Esophagus mucosa (tissue), 1 donor: ENCODE measurements around the gene CDHR5. TPM values are rescaled to one million over a fixed set of nuclear protein-coding genes. Genes with fewer than 3 reads are reported as not detected.
"Not testable (repeated sequence)": the region's sequence is repeated elsewhere in the genome, so short reads cannot be mapped to it uniquely, and the experiment has no call there.

Source experiments
- ATAC-seq: fragments of 200-7000 bp; cut with Tn5 transposase; one replicate; pipeline ENCODE4 v1.9.1; 2020
- total RNA-seq: library from RNA; stranded (reverse); gene quantifications from one replicate; pipeline ENCODE4 v1.2.4, GENCODE V29; 2023
- donor health status: DM: yes; HTN: yes; CAD: no.

The CDHR5 gene
- total RNA-seq, 1 donor from 2014 or later = not detected

DNA sequence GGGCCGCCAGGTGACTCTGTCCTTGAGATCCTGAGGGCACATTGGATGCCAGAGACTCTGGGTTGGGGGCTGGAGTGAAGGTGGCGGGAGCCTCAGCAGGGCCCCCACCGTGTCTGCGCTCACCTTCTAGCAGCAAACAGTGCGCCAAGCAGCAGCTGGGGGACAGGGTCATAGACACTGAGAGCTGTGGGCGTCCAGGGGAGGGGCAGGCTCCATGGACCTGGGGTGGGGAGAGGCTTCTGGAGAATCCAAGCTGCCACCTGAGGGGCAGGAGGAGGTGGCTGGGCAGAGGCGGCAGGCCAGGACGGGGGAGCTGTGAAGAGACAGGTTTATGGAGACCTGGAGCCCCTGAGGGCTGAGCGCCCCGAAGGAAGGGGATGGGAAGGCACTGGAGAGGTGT, 40.5 kb downstream of the CDHR5 start:
- ATAC-seq = no peak

DNA sequence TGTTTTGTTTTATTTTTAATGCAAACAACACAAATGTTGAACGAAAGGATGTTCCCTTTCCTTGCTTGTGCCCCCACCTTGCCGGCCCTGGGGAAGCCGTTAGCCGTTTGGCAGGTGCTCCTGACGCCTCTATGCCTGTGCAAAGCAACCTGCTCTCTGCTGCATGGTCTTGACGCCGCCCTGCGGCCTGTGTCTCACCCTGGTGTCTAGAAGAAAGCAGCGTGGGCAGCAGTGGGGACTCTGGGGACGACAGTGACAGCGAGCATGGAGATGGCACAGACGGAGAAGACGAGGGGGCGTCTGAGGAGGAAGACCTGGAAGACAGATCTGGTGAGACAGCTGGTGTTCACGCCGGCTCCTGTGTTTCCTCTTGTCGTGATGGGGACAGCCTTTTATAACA, 43.0 kb downstream of the CDHR5 start:
- ATAC-seq = no peak

DNA sequence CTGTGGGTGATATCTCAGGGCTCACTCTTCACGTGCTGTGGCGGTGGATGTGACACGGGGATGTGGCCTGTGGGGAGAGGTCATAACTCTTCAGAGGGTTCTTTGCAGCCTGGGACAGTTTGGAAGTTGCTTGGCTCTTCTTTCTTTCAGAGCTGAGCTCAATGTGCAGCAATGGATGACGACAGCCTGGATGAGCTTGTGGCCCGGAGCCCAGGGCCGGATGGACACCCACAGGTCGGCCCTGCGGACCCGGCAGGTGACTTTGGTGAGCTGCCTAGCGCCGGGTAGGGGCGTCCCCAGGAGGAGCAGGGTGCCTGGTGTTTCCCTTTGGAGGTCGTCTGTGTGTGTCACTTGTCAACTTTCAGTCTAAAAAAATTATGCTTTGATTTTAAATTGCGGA, 43.4 kb downstream of the CDHR5 start:
- no peak for ATAC-seq

DNA sequence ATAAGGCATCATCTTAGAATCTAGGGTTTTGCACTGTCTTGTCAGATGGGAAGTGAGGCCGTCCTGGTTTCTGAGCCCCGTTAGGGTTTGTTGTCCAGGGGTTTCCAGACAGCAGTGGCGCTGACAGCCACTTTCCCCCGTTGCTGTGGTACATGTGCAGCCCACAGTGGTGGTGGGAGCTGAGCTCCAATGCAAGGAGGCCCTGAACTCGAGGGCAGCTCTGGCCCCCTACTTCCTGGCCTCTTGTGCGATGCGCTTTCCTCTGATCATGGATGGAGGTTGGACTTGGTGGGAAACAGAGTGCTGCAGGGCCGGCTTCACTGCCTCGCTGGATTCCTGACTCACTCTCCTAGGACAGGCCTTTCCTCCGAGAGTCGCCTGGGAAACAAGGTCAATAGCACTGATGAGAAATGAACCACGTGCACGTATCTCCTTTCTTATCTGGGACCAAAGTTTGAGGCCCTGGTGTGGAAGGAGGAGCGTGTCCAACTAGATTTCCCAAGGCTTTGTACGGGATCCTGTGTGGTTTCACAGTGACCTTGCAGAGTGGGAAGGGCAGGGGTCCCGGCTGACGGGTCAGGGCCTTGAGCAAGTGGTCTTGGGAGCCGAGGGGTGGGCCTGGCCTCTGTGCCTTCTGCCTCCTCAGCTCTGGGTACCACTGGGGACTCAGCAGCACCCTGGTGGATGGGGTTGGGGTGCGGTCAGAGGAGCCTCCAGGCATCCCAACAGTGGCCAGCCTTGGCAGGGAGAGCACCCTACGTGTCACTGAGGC, 44.7 kb downstream of the CDHR5 start:
- ATAC-seq = no peak

DNA sequence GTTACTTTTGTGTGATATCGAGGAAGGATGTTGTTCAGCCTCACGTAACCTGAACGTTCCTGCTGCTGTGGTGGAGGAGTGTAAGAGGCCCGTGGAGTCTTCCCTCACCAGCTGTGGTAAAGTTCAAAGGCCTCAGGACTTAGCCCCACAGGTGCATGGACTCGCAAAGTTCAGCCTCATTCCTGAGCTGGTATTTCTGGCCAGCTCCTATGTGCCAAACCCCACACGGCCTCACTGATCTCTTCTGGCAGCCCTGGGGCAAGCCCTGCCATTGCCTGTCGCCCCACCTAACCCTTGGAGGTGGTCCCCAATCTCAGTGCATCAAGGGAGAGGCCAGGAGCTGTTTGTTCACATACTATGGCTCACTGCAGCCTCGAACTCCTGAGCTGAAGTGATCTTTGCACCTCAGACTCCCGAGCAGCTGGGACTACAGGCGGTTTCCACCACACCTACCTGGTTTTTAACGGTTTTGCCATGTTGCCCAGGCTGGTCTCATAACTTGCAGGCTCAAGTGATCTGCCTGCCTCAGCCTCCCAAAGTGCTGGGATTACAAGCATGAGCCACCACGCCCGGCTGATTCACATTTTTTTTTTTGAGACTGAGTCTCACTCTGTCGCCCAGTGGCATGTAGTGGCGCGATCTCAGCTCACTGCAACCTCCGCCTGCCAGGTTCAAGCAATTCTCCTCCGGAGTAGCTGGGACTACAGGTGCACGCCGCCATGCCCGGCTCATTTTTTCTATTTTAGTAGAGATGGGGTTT, 46.3 kb downstream of the CDHR5 start:
- ATAC-seq = peak; percentile 26

DNA sequence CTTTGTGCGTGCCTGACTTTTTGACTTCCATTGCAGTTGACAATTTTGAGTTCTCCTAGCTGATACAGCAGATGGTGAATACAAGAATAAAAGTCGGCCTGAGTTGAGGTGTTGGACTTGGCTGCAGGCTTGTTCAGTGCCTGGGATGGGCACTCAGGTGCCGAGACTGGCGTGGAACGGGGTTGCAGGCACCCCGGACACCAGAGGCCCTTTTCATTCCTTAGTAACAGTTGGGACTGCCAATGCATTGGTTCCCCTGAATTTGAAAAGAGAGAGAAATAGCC, 47.2 kb downstream of the CDHR5 start:
- no peak for ATAC-seq

DNA sequence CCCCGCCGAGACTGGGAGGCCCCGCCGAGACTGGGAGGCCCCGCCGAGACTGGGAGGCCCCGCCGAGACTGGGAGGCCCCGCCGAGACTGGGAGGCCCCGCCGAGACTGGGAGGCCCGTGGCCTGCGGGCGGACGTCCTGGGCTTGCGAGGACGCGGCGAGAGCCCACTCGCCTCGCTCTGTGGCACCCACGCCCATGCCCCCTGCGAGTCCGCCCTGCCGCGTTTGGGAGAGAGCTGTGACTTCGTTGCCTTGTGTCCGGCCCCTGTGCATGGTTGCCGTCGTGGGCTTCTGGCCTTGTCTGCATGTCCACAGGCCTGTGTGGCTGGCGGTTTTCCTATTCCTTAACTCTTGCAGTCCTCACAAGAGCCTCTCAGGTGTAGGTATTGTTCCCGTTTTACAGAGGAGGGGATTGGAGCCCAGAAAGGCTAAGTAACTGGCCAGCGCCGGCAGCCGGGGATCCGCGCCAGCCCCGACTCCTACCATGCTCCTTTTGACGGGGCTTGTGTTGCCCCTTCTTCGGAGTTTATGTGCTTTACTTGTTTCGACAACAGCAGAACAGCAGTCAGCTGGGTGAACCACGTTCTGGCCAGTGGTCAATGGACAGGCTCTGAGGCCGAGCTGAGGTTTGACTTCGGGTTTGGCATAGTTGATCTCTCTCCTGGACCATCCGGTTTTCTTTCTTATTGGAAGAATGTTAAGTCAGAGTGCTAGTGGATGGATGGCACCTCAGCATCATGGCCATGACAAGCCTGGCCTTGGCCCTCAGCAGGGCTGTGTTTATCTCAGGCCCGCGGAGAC, 47.7 kb downstream of the CDHR5 start:
- no peak for ATAC-seq

DNA sequence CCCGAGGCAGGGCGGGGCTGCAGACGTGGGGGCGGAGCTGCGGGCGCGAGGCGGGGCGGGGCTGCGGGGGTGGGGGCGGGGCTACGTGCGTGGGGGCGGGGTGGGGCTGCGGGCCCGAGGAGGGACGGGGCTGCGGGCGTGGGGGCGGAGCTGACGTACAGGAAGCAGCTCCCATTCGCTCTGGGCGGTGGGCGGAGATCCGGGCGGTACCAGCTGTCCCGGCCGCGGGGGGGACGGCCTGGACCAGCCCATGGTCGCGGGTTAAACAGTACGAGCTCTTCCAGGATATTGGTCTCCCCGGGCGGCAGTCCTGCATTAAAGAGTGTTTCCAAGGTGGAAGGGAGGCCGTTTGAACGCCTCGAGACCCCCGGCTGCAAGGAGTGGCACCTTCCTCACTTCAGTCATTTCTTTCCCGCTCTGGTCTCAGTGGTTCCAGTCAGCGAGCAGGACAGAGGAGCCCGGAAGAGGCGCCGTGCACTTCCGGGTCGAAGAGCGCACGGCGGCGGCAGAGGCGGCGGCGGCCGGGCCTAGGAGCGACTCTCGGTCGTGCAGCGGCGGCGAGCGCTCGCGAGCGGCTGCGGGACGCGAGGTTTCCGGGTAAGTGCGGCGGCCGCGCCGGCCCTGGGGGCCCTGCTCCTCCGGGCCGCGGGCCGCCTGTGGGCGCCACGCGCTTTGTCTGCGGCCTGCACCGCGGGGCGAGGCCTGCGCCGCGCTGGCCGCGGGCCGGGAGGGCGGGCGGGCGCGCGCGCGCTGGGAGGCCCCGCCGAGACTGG, 48.6 kb downstream of the CDHR5 start, which contains the start of gene PHRF1:
TSS of gene PHRF1 (plus strand) at position 475 of the 773 bp plus-strand sequence. CDS start 5,043 bp downstream, outside the sequence.
- ATAC-seq = peak; percentile 87

DNA sequence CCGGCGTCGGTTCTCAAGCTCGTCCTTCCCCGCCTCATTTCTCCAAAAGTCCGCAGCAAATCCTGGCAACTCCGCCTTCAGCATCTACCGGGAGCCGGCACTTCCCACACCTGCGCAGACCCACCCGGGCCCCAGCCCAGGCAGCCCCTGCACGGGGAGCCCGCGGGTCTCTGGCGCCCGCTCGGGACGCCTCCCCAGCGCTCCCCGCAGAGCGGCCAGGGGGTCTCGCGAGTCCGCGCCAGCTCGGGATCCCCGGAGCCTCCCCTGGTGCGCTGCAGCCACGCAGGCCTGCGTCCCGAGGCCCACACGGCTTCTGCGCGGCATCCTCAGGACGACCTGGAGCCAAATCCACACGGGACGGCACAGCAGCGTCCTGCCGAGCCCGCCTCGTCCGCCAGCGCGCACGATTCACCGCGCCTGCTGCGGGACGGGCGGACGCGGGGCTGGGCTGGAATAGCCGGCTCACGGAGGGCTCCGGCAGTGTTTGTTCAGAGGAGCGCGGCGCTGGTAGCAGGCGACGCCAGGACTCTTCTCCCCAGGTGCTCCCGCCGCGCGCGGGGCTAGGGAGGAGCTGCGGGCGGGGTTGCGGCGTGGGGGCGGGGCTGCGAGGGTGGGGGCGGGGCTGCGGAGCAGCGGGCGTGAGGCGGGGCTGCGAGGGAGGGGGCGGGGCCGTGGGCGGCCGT, 49.3 kb downstream of the CDHR5 start:
- peak; percentile 3 for ATAC-seq

DNA sequence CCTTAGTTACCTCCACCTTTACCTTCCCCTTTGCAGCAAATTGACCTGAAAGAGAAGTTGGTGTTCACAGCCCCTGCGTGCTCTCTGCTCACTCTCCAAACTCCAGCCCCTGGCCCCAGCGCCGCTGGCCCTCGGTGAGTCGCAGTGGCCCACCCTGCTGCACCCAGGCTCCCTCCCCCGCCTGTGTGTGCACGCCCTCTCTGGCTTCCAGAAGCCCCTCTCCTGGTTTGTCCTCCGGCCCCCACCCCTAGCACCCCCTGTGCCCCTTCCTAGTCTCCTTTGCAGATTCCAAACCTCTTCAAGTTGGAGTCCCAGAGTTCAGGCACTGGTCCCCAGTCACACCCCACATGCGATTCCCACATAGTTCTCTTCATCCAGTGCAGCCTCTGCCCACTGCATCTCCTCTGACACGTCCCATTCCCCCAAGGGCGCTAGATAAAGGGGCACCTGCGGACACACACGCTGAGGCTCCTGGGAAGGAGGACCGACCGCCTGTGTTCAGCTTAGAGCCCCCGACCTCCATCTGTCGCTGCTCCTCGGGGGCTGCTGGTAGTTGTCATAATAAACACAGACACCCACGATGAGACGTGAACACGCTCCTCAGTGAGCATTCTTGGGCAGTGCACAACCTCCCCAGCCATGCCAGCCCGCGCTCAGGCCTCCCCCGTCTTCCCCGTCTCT, 50.0 kb downstream of the CDHR5 start:
- peak; percentile 0 for ATAC-seq

DNA sequence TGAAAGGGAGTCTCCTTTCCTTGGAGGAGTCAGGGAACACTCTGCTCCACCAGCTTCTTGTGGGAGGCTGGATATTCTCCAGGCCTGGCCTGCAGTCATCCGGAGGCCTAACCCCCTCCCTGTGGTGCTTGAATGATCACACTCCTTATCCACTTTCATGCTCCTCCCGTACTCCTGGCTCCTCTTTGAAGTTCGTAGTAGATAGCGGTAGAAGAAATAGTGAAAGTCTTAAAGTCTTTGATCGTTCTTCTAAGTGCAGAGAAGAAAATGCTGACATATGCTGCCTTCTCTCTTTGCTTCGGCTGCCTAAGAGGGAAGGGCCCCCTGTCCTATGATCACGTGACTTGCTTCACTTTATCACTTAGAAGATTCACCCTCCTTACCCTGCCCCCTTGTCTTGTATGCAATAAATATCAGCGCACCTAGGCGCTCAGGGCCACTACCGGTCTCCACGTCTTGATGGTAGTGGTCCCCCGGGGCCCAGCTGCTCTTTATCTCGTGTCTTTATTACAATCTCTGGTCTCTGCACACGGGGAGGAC, 50.7 kb downstream of the CDHR5 start:
- ATAC-seq = not testable (repeated sequence)

DNA sequence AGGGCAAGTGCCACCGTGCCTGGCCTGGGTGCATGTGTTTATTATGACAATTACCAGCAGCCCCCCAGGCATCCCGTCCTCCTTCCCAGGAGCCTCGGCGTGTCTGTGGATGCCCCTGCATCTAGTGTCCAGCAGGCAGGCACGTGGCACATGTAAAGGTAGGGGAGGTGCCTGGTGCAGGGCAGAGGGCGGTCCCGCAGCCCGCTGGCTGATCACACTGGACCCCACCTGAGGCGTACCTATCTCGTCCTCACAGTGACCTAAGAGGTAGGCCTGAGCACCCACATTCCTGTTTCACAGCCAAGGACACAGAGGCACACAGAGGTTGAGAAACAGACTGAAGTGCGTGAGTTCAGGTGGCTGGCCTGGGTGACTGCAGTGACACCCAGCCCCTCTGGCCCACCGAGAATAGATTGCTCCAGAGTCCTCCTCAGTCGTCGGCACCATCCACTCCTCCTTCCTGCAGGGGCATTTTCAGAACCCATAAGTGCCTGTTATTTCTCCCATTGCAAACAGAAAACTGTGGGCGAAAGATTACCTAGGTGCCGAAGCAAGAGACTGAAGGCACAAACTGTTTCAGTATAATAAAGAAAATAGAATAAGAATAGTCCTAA, 51.5 kb downstream of the CDHR5 start:
- no peak for ATAC-seq

DNA sequence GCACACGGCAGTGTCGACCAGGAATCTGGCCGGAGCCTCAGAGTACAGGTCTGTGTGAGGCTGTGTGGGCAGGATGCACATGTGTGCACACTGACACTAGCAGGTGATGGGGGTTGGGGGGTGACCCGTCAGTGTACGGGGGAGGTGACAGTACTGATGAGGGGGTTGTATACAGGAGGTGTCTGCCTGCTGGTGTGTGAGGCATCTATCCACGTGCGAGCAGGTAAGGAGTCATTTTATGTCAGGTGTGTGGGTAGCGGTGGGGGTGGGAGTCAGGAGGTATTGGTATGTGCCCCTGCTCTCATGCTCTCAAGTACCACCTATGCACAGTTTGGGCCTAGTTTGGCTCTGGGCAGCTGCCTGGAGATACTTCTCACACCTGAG, 53.0 kb downstream of the CDHR5 start:
- no peak for ATAC-seq

DNA sequence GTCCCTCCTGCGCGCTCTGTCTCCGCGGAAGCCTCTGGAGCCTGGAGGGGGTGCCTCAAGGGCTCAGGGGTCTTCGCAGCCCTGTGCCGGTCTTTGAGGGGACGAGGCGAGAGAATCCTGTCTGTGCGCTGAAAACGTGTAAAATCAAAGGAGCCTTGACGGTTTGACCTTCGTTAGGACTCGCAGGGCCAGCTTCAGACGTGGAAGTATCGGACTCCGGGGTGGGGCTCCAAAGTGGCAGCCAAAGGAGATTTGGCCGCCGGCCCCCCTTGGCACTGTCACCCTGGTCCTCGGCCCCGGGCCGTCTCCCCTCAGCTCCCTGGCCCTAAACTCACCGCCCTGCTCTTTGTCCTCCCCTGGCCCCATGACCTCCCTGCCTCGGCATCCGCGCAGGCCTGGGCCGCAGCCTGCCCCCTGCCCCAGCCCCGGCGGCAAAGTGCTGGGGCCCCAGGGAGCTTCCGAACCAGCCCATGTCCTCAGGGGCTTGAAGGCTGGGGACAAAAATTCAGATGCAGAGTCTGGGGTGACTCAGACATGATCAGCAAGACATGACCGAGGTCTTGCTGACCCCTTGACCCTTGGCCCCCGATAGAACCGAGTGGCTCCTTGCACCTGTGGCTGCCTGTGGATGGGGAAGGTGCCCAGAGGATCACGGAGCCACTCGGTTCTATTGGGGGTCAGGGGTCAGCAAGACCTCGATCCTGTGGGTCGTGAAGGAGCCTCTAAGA, 55.4 kb downstream of the CDHR5 start:
- no peak for ATAC-seq

DNA sequence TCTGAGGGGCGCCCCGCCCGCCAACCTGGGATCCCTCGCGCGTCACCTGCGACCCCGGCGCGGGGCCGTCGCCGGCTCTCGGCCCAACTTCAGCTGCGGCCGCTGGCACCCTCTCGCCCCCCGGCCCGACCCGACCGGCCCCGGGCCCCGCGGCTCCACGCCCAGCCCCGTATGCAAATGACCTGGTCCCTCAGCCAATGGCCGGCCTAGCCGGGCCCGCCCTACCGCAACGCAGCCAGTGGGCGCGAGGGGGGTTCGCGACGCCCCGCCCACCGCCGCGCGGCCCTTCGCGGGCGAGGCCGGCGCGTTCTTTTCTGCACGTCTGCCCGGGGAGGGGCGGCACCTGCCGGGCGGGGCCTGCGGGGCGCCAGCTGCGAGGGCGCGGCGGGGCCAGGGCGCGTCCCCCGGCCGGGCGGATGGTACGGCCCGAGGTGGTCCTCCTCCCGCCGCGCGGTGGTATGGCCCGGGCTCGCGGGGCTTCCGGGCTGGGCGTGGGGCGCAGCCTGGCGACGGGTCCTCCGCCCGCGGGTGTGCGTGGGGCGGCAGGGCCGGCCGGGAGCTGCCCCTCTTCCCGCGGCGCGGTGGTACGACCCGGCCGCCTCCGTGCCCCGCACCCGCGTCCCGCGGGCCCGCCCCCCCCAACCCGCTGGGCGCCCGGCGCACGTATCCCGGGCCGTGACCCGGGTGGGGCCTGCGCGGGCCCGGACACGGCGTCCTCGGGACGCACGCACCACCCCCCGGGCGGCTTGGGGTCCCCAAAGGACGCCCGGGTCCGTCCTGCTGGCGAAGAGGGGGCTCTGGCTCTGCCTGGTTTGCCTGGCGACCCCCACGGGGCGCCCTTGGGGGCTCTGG, 56.2 kb downstream of the CDHR5 start:
- ATAC-seq = peak; percentile 86

DNA sequence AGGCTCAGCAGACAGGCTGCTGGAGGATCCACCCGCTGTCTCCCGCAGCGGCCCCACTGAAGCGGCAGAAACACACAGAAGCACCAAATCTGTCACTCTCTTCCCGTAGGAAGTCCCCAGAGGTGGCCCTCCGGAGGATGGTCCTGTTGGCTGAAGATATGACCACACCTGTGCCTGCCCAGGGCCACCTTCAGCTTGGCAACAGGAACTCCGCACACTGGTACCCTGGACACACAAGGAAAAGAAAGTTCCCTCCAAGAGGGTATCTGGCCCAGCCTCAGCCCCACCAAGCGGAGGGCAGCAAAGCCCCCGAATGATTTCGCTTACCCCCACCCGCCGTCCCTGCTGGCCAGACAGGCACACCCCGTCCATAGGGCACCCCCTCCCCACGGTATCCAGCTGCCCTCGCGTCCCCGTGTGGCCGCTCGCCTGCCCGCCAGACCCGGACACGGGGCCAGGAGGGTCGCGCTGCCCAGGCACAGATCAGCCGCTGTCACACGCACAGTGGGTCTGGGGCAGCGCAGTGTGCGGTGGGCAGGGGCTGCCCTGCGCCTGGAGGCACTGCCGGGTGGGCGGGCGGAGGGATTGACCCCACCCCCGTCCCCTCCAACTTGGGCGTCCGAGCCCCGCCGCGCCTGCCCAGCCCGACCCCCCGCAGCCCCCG, 57.0 kb downstream of the CDHR5 start:
- ATAC-seq = peak; percentile 3

DNA sequence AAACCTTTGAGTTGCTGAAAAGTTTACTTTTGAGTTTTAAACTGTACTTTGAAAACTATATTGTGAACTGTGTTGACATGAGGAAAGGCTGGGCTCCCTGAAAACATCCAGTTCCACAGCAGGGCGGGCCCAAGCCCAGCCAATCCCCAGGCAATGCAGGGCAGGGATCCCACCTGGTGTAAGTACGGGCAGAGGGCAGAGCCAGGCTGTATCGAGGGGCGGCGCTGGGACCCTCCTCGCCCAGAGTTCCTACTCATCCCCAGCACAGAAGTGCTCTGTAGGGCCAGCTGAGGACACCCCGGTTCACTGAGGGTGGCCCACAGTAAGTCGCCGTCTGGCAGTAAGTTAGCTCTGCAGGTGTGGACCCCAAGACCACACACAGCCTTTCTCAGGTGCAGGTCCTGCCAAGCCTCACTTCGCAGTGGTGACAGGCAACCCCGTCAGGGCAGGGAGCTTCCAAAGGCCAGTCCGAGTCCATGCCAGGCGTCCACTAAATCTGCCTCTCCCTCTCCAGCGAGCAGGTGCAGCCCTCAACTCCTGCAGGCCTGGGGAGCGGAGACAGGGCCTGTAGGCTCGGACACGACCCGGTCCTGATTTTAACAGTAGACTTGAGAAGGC, 57.6 kb downstream of the CDHR5 start:
- ATAC-seq = no peak
